ENCODE data around the gene IFNA6.

- TF ChIP-seq, protein P1, sequence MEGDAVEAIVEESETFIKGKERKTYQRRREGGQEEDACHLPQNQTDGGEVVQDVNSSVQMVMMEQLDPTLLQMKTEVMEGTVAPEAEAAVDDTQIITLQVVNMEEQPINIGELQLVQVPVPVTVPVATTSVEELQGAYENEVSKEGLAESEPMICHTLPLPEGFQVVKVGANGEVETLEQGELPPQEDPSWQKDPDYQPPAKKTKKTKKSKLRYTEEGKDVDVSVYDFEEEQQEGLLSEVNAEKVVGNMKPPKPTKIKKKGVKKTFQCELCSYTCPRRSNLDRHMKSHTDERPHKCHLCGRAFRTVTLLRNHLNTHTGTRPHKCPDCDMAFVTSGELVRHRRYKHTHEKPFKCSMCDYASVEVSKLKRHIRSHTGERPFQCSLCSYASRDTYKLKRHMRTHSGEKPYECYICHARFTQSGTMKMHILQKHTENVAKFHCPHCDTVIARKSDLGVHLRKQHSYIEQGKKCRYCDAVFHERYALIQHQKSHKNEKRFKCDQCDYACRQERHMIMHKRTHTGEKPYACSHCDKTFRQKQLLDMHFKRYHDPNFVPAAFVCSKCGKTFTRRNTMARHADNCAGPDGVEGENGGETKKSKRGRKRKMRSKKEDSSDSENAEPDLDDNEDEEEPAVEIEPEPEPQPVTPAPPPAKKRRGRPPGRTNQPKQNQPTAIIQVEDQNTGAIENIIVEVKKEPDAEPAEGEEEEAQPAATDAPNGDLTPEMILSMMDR (conservative IDR thresholded peaks at IDR 0.05; ENCODE audit: low read depth, low read length): no peak
- TF ChIP-seq EZH2 (IDR thresholded peaks at IDR 0.05; ENCODE audit: borderline replicate concordance, low read depth, low read length, poor library complexity, severe bottlenecking): no peak
Measured at GRCh38 chr9:21350787-21351186, at the start of gene IFNA6.
